GM18951 (cell line): Measurements from ENCODE around the gene CHRND.

ENCODE experiments used
- POLR2A ChIP-seq: IDR thresholded peaks from 4 replicates; pipeline ENCODE4 v1.6.1; 2011; ENCODE audit warnings: mild to moderate bottlenecking; ENCODE audit not compliant: insufficient read length, insufficient read depth; ENCODE audit errors: extremely low read depth
- in situ Hi-C: fragments of 300-500 bp; cut with MboI; formaldehyde crosslinking; loops from one replicate; pipeline ENCODE4 v1.12.0; 2022; ENCODE audit warnings: low sequenced_read_pairs, mixed read lengths, inconsistent platforms; ENCODE audit not compliant: unreplicated experiment

CHRND gene

GRCh38 chr2:232580648-232580981, 54.7 kb downstream of the CHRND start:
- no peak for TF ChIP-seq POLR2A
- in situ Hi-C loops: no loop called here

- no peak for TF ChIP-seq POLR2A
- in situ Hi-C loops: no loop called here
Observed at GRCh38 chr2:232581725-232582124, 55.8 kb downstream of the CHRND start.

DNA sequence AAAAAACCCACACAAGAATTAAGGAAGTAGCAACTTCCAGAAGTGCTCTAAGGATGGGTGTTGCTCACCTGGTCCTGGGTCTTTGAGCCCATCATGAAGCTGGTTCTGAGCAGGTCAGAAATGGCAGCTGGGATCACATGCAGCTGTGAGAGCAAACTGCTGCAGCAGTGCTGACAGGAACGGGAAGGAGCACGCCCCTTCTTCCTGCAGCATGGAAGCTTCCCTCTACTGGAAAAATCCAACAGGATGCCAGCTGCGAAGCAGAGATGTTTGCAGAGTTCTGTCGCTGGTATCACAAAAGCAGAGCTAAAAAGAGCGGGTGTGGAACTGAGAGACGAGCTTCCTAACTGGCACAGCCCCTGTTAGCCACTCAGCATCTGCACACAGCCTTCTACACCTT, 58.3 kb downstream of the CHRND start:
- in situ Hi-C loops: no loop called here
- no peak for TF ChIP-seq POLR2A
